Panc1 (cell line): ENCODE data around the gene APP. TPM values are rescaled to one million over a fixed set of nuclear protein-coding genes. Genes with fewer than 3 reads are reported as not detected.
"Not testable (repeated sequence)": the region's sequence is repeated elsewhere in the genome, so short reads cannot be mapped to it uniquely, and the experiment has no call there.

Experiments used
- ATAC-seq: fragments of 200-7000 bp; cut with Tn5 transposase; 2 replicates; pipeline ENCODE4 v1.9.1; 2020; ENCODE audit warnings: mild to moderate bottlenecking, moderate library complexity
- BruUV-seq: library from RNA; stranded (reverse); fragments of 400-500 nt; replicated peaks from 2 replicates; lab custom pipeline; 2021; lab: Mats Ljungman, UMichigan
- CTCF ChIA-PET: fragments of 300-600 bp; sonication (Branson Sonifier 250); formaldehyde crosslinking; loops from one replicate; lab custom pipeline; 2022; ENCODE audit warnings: antibody characterized with exemption; lab: Charles Lee
- POLR2A ChIA-PET: fragments of 300-600 bp; sonication (Branson Sonifier 250); formaldehyde crosslinking; loops from one replicate; lab custom pipeline; 2022; ENCODE audit warnings: antibody characterized with exemption; lab: Charles Lee
- DNase-seq: peaks from one replicate; pipeline ENCODE4 v3.0.0-alpha.2; 2010; ENCODE audit warnings: low read depth, low spot score
- H3K27ac ChIP-seq: 2 replicates; pipeline ENCODE4 v1.5.1; 2011; ENCODE audit warnings: mild to moderate bottlenecking, low read length, inconsistent platforms
- H3K27me3 ChIP-seq: fragments of 200-500 bp; sonication (Bioruptor generic); 2 replicates; pipeline ENCODE4 v1.6.0; 2014; ENCODE audit warnings: low read length, inconsistent platforms; ENCODE audit not compliant: control insufficient read depth, insufficient read depth
- H3K36me3 ChIP-seq: fragments of 200-500 bp; sonication (Bioruptor generic); 2 replicates; pipeline ENCODE4 v1.5.1; 2014; ENCODE audit warnings: inconsistent platforms, mild to moderate bottlenecking, low read length, moderate library complexity; ENCODE audit not compliant: control insufficient read depth, insufficient read depth
- H3K4me1 ChIP-seq: 2 replicates; pipeline ENCODE4 v1.5.1; 2011; ENCODE audit warnings: inconsistent platforms, mild to moderate bottlenecking, low read length, moderate library complexity; ENCODE audit not compliant: control insufficient read depth, insufficient read depth
- H3K4me3 ChIP-seq, 2 experiments: 2 replicates each; pipeline ENCODE4 v1.5.1; 2011 to 2012; ENCODE audit warnings: low read depth in 2 of 2, low read length in 2 of 2, mild to moderate bottlenecking in 2 of 2, inconsistent platforms in 1 of 2, moderate library complexity in 1 of 2
- H3K9me3 ChIP-seq: fragments of 200-500 bp; sonication (Bioruptor generic); 2 replicates; pipeline ENCODE4 v1.5.1; 2014; ENCODE audit warnings: low read depth, mild to moderate bottlenecking, inconsistent platforms, low read length, moderate library complexity; ENCODE audit not compliant: control insufficient read depth, insufficient read depth
- POLR2AphosphoS5 ChIP-seq: IDR thresholded peaks from 2 replicates; pipeline ENCODE4 v1.6.1; 2012; ENCODE audit warnings: mild to moderate bottlenecking, low read depth, low read length, moderate library complexity
- TCF7L2 ChIP-seq: IDR thresholded peaks from 2 replicates; pipeline ENCODE4 v1.6.1; 2011; ENCODE audit warnings: mild to moderate bottlenecking, low read depth, low read length, inconsistent platforms
- in situ Hi-C: cut with HindIII; loops from 2 replicates; pipeline ENCODE4 v1.10.0; 2016; ENCODE audit warnings: low sequenced_read_pairs, low pct_unique_long_range_greater_than_20kb
- intact Hi-C: fragments of 100-400 bp; cut with micrococcal nuclease; formaldehyde crosslinking; loops from one replicate; pipeline ENCODE4 v1.10.0; 2022; ENCODE audit not compliant: unreplicated experiment
- total RNA-seq: library from RNA; stranded (reverse); gene quantifications from one replicate; pipeline ENCODE4 v1.2.1, GENCODE V29; 2021; ENCODE audit not compliant: unreplicated experiment
- TF ChIP-seq, protein P1 (sequence below), 2 experiments: IDR thresholded peaks; 2 replicates each; pipeline ENCODE4 v1.6.1; 2011 to 2012; ENCODE audit warnings: low read depth in 2 of 2, control low read depth in 1 of 2, low read length in 1 of 2, mild to moderate bottlenecking in 1 of 2, moderate library complexity in 1 of 2; ENCODE audit not compliant: insufficient read depth in 1 of 2

APP gene
- total RNA-seq, 1 experiment from 2014 or later = 542 TPM

DNA sequence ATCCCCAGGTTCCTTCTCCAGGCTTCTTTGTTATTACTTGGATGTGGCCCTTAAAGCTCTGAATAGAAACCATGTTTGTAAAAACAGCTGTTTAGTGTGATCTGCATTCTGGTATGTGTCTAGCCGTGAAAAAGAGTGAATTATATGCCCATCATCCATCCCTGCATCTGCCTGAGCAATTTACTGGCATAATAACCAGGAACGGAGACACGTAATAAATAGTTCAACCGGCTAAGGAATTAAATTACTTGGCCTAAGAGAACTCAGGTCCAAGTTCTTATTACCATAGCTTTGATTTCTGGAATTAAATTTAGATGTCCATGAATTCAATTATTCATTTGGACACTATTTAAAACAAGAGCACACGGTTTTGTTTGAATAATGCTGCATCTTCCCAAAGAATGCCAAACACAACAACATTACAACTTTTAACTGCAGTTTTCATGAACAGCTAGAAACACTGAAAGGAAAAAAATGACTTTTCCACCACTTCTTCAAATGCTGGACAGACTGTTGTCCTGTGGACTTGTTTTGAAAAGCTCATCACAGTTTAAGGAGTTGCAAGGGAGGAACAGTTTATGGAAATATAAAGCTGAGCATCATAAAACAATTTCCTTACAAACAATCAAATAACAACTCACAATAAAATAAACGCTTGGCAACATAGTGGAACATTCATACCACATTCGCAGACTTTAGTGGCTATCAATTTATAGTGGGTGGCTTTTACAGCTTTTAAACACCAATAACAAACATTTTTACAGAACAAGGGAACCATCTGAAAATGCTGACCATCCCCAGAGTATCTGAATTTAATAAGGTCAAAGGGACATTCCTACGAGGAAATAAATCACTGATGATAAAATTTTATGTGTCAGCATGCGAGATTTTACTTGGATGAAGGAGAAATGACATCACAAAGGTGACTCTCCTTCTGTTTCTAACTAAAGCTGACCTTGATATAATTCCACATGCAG, 144.7 kb downstream of the APP start:
- BruUV-seq = no TSS peak
- no peak overlapping the region for H3K4me3 ChIP-seq
- POLR2A ChIA-PET = no interaction called here
- DNase-seq = no peak
- peaks cover 5% of the 10 kb centered on the region for H3K36me3 ChIP-seq
- in situ Hi-C loops (no loop called here), intact Hi-C loops (no loop called here)
- TF ChIP-seq, protein P1, sequence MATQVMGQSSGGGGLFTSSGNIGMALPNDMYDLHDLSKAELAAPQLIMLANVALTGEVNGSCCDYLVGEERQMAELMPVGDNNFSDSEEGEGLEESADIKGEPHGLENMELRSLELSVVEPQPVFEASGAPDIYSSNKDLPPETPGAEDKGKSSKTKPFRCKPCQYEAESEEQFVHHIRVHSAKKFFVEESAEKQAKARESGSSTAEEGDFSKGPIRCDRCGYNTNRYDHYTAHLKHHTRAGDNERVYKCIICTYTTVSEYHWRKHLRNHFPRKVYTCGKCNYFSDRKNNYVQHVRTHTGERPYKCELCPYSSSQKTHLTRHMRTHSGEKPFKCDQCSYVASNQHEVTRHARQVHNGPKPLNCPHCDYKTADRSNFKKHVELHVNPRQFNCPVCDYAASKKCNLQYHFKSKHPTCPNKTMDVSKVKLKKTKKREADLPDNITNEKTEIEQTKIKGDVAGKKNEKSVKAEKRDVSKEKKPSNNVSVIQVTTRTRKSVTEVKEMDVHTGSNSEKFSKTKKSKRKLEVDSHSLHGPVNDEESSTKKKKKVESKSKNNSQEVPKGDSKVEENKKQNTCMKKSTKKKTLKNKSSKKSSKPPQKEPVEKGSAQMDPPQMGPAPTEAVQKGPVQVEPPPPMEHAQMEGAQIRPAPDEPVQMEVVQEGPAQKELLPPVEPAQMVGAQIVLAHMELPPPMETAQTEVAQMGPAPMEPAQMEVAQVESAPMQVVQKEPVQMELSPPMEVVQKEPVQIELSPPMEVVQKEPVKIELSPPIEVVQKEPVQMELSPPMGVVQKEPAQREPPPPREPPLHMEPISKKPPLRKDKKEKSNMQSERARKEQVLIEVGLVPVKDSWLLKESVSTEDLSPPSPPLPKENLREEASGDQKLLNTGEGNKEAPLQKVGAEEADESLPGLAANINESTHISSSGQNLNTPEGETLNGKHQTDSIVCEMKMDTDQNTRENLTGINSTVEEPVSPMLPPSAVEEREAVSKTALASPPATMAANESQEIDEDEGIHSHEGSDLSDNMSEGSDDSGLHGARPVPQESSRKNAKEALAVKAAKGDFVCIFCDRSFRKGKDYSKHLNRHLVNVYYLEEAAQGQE (IDR thresholded peaks at IDR 0.05; ENCODE audit: insufficient read depth in 1 of 2, low read depth in 2 of 2, low read length in 1 of 2) = no peak
- TF ChIP-seq POLR2AphosphoS5 = no peak
- peak; percentile 60; the same call in 1 of the 2 replicates for TF ChIP-seq TCF7L2
- no peaks in the 10 kb centered on the region for H3K9me3 ChIP-seq
- no peak for ATAC-seq
- H3K4me1 ChIP-seq = peaks cover 6% of the 10 kb centered on the region
- H3K27me3 ChIP-seq = no peaks in the 10 kb centered on the region
- no peak overlapping the region; the same call in 1 of the 2 replicates for H3K27ac ChIP-seq
- CTCF ChIA-PET = interaction anchor here (0.5 kb wide), 1 partner anchor 133 kb away, joined by 3 read pairs; no protein-coding TSS in a partner anchor

DNA sequence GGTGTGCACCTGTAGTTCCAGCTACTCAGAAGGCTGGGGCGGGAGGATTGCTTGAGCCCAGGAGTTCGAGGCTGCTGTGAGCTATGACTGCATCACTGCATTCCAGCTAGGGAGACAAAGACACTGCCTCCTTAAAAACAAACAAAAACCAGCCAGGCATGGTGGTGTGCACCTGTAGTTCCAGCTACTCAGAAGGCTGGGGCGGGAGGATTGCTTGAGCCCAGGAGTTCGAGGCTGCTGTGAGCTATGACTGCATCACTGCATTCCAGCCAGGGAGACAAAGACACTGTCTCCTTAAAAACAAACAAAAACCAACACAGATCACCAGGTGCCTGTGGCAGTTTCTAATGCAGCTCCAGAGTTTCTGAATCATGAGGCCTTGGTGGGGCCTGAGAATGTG, 147.2 kb downstream of the APP start:
- H3K9me3 ChIP-seq, in situ Hi-C loops, ATAC-seq, POLR2A ChIA-PET, BruUV-seq, H3K27me3 ChIP-seq, H3K4me3 ChIP-seq, H3K4me1 ChIP-seq, H3K27ac ChIP-seq, intact Hi-C loops, H3K36me3 ChIP-seq, DNase-seq: not testable (repeated sequence)
- CTCF ChIA-PET = interaction anchor here (0.6 to 0.7 kb wide), 2 partner anchors 8 to 37 kb away, joined by 3 to 4 read pairs; no protein-coding TSS in a partner anchor

DNA sequence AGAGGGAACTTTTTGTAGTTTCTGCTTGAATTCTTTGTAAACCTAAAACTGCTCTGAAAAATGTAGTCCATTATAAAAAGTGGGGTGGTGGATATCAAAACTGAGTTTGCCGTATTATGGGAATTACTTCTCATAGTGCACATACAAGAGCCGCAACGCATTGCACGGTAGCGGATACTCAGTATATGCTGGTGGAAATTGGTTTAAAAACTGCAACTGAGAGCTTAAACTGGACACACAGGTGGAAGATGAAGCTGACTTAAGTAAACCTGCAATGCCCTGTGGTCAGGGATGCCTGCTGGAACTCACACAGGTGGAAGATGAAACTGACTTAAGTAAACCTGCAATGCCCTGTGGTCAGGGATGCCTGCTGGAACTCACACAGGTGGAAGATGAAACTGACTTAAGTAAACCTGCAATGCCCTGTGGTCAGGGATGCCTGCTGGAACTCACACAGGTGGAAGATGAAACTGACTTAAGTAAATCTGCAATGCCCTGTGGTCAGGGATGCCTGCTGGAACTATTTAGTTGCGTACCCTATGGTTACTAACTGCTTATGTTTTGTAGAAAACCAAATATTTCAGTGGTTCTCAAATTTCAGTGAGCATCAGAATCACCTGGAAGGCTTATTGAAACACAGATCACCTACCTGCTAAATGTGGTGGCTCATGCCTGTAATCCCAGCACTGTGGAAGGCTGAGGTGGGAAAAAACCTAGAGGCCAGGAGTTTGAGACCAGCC, 147.8 kb downstream of the APP start:
- in situ Hi-C loops, ATAC-seq, H3K4me3 ChIP-seq, H3K9me3 ChIP-seq, intact Hi-C loops, H3K36me3 ChIP-seq, H3K4me1 ChIP-seq, BruUV-seq, POLR2A ChIA-PET, H3K27ac ChIP-seq, DNase-seq, CTCF ChIA-PET, H3K27me3 ChIP-seq: not testable (repeated sequence)
